NK-92 treated with Interleukin-12 subunit alpha and Interleukin-12 subunit beta, amount 100 ng/mL, for 24 hours (cell line): ENCODE measurements around the gene EIF5A.

Experiments
- DNase-seq: peaks from one replicate; lab custom pipeline; 2025; lab: John Stamatoyannopoulos, UW

Gene EIF5A

DNA sequence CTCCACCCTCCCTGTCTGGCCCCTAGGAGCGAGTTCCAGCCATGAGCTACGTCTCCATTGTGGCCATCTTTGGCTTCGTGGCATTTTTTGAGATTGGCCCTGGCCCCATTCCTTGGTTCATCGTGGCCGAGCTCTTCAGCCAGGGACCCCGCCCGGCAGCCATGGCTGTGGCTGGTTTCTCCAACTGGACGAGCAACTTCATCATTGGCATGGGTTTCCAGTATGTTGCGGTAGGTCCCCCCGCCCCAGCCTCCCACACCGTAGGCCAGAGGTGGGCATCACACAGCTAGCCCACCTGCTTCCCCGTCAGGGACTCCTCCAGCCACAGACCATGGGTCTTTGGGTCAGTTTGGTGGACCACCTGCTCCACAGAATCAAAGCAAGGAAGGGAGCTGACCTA, 21.7 kb upstream of the EIF5A start:
- DNase-seq, result no peak

GRCh38 chr17:7289256-7290032, 18.0 kb upstream of the EIF5A start:
- no peak for DNase-seq

DNA sequence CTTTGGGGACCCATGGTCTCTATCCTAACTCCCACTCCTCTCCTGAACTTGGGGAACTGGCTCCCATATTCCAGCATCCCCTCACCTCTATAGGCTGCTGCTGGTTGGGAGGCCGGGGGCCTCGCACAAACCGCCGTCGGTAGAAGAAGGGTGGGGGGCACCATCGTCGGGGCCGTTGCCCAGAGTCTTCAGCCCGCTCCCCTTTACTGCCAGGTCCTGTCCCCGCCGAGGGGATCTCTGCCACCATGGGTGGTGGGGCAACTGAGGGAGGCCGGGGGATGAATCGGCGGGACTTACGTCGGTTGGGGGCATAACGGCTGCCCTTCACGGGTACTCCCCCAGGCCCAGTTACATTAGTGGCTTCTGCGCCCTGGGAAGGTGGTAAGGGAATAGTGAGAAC, 17.3 kb upstream of the EIF5A start:
- no peak for DNase-seq

DNA sequence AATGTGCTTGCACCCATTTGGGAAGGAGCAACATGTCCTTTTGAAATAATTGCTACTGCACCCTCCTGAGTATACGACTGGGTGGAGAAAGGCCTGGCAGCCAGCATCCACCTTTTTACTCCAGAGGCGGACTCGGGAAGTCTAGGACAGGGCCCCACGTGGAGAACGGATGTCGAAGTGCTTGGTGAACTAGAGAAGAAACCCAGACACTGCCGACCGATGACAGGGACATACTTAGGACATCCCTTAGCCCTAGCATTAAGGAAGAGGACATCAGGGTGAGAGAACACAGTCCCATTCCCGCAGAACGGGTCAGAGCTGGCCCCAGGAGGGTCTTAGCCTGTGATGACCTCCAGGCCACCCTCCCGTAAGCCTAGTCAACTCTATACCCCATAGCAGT, 16.7 kb upstream of the EIF5A start:
- DNase-seq, result no peak

DNA sequence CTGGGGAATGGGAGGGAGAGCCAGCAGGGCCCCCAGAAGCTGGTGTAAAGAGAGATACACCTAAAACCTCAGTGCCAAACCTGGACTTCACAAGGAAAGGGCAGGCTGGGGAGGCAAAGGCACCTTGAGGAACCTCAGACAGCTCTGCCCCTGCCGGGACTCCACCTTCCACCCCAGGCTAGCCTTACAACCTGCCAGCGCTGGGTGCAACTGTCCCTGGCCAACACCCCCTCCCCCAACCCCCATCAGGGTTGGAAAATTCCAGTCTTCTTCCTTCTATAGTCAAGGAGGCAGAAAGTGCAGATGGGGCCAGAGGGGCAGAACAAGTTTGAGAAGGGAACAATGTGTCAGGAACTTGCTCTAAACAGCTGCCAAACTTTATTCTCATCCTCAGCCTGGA, 15.2 kb upstream of the EIF5A start:
- DNase-seq, result no peak

DNA sequence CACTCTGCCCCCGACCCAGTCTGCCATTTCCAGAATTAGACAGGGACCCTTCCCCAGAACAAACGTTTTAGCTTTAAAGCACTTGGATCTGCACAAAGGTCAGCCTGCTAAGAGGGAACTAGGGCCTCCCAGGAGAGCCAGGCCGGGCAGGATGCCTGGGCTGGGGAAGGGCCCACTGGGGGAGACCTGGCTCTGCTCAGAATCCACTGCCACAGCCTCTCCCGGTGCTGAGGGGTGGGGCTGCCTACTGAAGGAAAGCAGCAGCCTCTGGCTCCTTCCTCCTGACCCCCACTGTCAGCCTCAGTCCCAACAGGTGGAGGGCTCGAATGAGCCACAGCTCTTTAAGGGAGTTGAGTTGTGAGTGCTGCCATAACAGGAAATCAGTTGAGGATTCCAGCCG, 14.7 kb upstream of the EIF5A start:
- no peak for DNase-seq

DNA sequence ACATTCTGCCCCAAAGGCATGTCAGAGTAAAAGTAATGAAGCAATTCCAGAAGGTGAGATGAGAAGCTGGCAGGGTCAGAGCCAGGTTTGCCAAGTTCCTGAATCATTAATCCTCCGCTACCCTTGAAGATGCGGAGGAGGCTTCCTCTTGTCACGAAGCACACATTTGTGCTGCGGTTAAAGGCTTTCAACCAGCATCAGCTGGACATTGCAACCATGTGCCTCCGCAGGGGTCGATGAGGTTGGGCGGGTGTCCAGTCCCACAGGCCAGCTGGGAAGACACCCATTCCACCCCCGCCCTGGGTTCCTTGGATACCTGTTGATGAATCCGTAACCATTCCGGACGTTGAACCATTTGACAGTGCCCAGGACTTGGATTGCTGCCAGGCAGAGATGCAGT, 14.3 kb upstream of the EIF5A start:
- DNase-seq, result no peak

- no peak for DNase-seq
Observed at GRCh38 chr17:7293816-7294613, 13.4 kb upstream of the EIF5A start.

DNA sequence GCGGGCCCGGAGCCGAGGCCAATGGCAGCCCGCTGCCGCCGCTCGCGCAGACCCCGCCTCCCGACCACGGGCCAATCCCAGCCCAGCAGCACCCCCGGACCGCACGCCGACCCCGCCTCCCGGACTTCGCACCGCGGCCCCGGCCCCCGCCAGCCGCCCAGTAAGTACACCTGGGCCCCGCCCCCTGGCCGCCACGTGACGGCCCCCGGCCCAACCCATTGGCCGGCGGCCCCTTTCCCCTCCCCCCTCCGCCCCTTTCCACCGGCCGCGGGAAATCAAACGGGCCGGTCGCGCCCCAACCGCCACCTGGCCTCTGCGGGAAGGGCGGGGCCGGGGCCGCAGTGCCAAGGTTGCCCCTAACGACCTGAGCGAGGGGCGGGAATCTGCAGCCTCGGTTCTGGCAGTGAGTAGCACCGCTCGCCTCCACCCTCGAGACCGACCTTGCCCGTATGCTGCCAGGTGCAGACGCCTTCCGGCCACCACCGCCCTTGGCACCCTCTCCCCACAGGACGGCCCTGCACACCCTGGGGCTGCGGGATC, 12.7 kb upstream of the EIF5A start, which contains the start of gene YBX2:
YBX2 (minus strand) TSS at position 26 of the 540 bp plus-strand sequence. CDS start 139 bp downstream, outside the sequence.
- DNase-seq, result no peak

- DNase-seq, result no peak
Observed at GRCh38 chr17:7295230-7296180, 11.9 kb upstream of the EIF5A start.

DNA sequence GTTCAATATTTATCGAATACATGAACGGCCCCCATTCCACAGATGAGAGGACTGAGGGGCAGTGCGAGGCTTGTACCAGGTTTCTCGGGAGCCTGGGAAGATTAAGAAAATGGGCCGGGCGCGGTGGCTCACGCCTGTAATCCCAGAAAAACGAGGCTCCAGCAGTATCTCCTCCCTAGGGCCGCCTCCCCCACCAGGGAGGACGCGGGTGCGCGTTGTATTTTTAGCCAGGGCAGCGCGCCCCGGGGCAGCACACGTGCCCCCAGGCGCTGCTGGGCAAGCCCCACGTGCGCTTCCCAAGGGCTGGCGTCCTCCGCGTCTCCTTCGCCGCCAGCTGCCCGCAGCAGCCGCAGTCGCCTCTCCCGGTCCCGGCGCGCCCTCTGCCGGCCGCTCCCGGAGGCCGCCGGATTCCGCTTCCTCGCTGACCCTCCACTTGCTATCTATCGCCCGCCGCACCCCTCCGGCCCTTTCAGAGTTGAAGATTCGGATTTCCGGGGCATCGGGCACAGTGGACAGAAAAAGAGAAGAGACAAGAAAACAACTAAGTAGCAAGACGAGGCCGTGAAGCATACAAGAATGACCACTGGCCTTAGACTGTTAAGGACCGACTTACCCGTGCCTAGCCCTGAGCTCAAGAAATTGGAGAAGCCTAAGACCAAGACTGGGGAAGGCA, 11.1 kb upstream of the EIF5A start:
- DNase-seq, result peak; percentile 27

- DNase-seq, result no peak
Observed at GRCh38 chr17:7304179-7304578, 3.2 kb upstream of the EIF5A start.

- DNase-seq, result no peak
Observed at GRCh38 chr17:7307686-7308624, 527 bp downstream of the EIF5A start.

DNA sequence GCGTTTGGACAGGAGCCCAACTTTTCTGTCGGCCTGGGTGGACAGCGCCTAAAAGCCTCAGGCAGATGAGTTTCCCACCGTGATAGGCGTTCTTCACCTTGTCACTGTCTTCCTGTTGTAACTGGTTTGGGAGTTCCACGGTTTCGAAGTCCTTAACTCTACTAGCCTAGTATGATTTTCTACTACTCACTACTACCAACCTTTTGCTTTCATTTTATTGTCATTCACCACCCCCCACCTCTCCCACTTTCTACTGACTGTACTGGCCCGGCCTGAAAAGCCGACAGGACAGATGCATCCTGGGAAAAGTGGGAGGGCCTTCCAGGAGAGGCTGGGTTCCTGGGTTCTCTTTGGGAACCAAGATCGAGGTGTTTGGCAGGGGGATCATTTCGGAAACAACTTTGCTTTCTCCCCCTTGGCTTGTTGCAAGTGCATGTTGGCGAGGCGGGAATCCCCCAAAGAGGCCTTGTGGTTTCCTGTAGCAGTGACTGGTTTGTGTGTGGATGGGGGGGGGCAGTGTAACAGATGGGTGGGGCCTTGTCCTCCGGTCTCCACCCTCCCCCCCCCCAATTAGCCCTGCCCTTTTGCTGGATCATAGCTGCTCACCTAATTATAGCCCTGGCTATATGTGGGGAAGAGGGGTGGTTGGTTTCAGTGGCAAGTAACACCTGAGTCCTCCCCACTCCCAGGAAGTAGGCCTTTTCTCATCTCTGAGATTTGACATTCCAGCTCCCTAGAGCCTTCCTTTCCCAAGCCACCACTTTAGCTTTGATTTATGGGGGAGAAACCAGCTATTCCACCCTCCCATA, 1.4 kb downstream of the EIF5A start:
- DNase-seq, result peak; percentile 74

GRCh38 chr17:7309628-7310027, 2.2 kb downstream of the EIF5A start:
- no peak for DNase-seq

DNA sequence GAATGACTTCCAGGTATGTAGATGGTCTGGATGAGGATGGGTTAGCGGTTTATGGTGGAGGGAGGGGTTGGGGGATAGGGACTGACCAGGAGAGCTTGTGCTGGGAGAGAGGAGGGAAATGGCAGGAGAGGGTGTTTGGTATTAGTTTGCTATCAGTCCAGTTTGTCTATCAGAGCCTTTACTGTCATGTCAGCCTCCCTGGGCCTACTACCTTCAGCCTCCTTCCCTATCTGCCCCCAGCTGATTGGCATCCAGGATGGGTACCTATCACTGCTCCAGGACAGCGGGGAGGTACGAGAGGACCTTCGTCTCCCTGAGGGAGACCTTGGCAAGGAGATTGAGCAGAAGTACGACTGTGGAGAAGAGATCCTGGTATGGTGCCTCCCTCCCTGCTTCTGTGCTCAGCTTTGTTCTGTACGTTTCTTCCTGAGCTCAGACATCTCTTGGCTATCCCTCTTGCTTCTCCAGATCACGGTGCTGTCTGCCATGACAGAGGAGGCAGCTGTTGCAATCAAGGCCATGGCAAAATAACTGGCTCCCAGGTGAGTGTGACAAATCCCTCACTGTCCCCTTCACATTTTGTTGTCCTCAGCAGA, 3.8 kb downstream of the EIF5A start:
- no peak for DNase-seq

DNA sequence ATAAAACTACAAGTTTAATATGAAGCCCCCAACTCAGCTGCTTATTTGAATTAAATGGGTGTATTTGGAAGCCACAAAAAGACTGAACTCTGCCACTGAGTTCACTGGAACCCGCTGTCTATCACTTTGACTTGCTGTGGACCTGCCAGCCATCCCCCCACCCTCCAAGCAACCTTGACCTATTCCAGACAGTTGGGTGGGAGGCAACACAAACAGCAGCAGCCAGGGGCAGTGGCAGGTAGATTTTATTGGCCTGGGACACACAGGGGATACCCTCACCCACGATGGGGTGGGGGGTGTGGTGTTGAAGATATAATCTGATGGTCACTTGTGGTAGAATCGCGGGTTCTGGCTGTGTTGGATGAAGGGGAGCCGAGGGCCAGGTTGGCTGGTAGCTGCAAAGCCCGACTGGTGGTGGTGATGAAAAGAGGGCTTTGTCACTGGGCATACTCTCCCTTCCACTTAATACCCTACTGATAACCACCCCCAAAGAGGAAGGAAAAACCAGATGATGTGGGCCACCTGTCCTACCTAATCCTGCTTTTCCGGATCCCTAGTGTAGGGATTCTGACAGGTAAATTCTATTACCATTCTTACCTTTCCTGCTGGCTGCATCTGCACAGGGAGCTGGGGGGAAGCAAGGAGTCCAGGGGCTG, 5.1 kb downstream of the EIF5A start:
- DNase-seq, result no peak
